GM12878 (cell line): Measurements from ENCODE around the gene BDKRB2. TPM values are rescaled to one million over a fixed set of nuclear protein-coding genes. Genes with fewer than 3 reads are reported as not detected.

Source experiments
- ATAC-seq: fragments of 200-7000 bp; cut with Tn5 transposase; 3 replicates; pipeline ENCODE4 v1.9.1; 2020; ENCODE audit warnings: mild to moderate bottlenecking, moderate library complexity
- BruUV-seq: library from RNA; stranded (reverse); fragments of 400-500 nt; replicated peaks from 2 replicates; lab custom pipeline; 2021; lab: Mats Ljungman, UMichigan
- CTCF ChIA-PET: fragments of 300-600 bp; sonication (Branson Sonifier 250); formaldehyde crosslinking; extraction: SDS; loops from one replicate; lab custom pipeline; 2021; ENCODE audit warnings: inconsistent platforms; lab: Yijun Ruan, JAX
- POLR2A ChIA-PET: fragments of 350-600 bp; formaldehyde crosslinking; extraction: SDS; loops from one replicate; lab custom pipeline; 2021; ENCODE audit warnings: inconsistent platforms; lab: Charles Lee
- RAD21 ChIA-PET: fragments of 300-600 bp; sonication (Branson Sonifier 250); formaldehyde crosslinking; loops from one replicate; lab custom pipeline; 2023; ENCODE audit warnings: antibody characterized with exemption; ENCODE audit not compliant: unreplicated experiment; lab: Charles Lee
- SMC1A ChIA-PET: fragments of 300-600 bp; sonication (Branson Sonifier 250); formaldehyde crosslinking; loops from one replicate; lab custom pipeline; 2023; ENCODE audit not compliant: unreplicated experiment, uncharacterized antibody; lab: Charles Lee
- DNase-seq: peaks from one replicate; pipeline ENCODE4 v3.0.0-alpha.2; 2011; ENCODE audit warnings: low read depth, low spot score
- FAIRE-seq: peaks from 3 replicates; lab custom pipeline; 2011; peaks lifted over from hg19 to GRCh38; lab: Jason Lieb, UNC
- H2AFZ ChIP-seq: 2 replicates; pipeline ENCODE4 v1.6.0; 2011; ENCODE audit warnings: low read depth, low read length, control low read depth; ENCODE audit not compliant: control insufficient read depth
- H3K27ac ChIP-seq: 2 replicates; pipeline ENCODE4 v1.5.1; 2011; ENCODE audit warnings: control low read depth; ENCODE audit not compliant: control insufficient read depth, insufficient read depth
- H3K27me3 ChIP-seq, 2 experiments: replicated peaks in 1 of 2; 2 replicates each; pipeline versions ENCODE4 v1.6.0 to v1.6.1; 2011; ENCODE audit warnings: low read length in 1 of 2; ENCODE audit not compliant: control insufficient read depth in 2 of 2, insufficient read depth in 2 of 2
- H3K36me3 ChIP-seq, 2 experiments: 2 replicates each; pipeline ENCODE4 v1.5.1; 2011; ENCODE audit warnings: low read length in 1 of 2; ENCODE audit not compliant: control insufficient read depth in 2 of 2, insufficient read depth in 2 of 2
- H3K4me1 ChIP-seq: 2 replicates; pipeline ENCODE4 v1.6.1; 2011; ENCODE audit warnings: mild to moderate bottlenecking, low read length, moderate library complexity, mixed read lengths; ENCODE audit not compliant: control insufficient read depth, insufficient read depth
- H3K4me2 ChIP-seq: 2 replicates; pipeline ENCODE4 v1.6.0; 2011; ENCODE audit warnings: control low read depth; ENCODE audit not compliant: control insufficient read depth, insufficient read depth
- H3K4me3 ChIP-seq: fragments of 200-600 bp; sonication (generic); 2 replicates; pipeline ENCODE4 v1.5.1; 2016
- H3K79me2 ChIP-seq: 2 replicates; pipeline ENCODE4 v1.6.0; 2011; ENCODE audit warnings: low read length; ENCODE audit not compliant: control insufficient read depth, insufficient read depth
- H3K9ac ChIP-seq: 2 replicates; pipeline ENCODE4 v1.8.0; 2011; ENCODE audit warnings: low read length, control low read depth, mixed read lengths; ENCODE audit not compliant: control insufficient read depth, insufficient read depth
- H3K9me3 ChIP-seq: replicated peaks from 3 replicates; pipeline ENCODE4 v1.5.1; 2011; ENCODE audit warnings: mild to moderate bottlenecking, low read length; ENCODE audit not compliant: control insufficient read depth, insufficient read depth
- H4K20me1 ChIP-seq: 2 replicates; pipeline ENCODE4 v1.6.0; 2011; ENCODE audit not compliant: control insufficient read depth, insufficient read depth
- BACH1 ChIP-seq: fragments of 450-650 bp; IDR thresholded peaks from 2 replicates; pipeline ENCODE4 v1.6.1; 2017; ENCODE audit warnings: mild to moderate bottlenecking, borderline replicate concordance
- CREB1 ChIP-seq: IDR thresholded peaks from 2 replicates; pipeline ENCODE4 v1.6.1; 2012; ENCODE audit warnings: low read depth, mild to moderate bottlenecking, inconsistent platforms
- EGR1 ChIP-seq, 2 experiments: IDR thresholded peaks; 1 replicate in 1 of 2; 2 replicates in 1 of 2; pipeline ENCODE4 v1.6.1; 2011 to 2012; ENCODE audit warnings: low read depth in 2 of 2, low read length in 2 of 2, borderline replicate concordance in 1 of 2, mild to moderate bottlenecking in 1 of 2, moderate library complexity in 1 of 2
- KLF5 ChIP-seq: fragments of 450-650 bp; IDR thresholded peaks from 2 replicates; pipeline ENCODE4 v1.6.1; 2014; ENCODE audit warnings: mild to moderate bottlenecking; ENCODE audit not compliant: partially characterized antibody
- MEF2A ChIP-seq: IDR thresholded peaks from 2 replicates; pipeline ENCODE4 v1.6.1; 2011; ENCODE audit warnings: low read depth, mild to moderate bottlenecking, low read length, moderate library complexity; ENCODE audit not compliant: insufficient read depth
- RB1 ChIP-seq: fragments of 450-650 bp; formaldehyde crosslinking; IDR thresholded peaks from 2 replicates; pipeline ENCODE4 v1.6.1; 2017; ENCODE audit warnings: mild to moderate bottlenecking, borderline replicate concordance
- SUZ12 ChIP-seq: fragments of 200-600 bp; sonication (generic); IDR thresholded peaks from one replicate; pipeline ENCODE4 v1.6.1; 2018; ENCODE audit warnings: antibody characterized with exemption, mild to moderate bottlenecking; ENCODE audit not compliant: unreplicated experiment
- TCF3 ChIP-seq: IDR thresholded peaks from 2 replicates; pipeline ENCODE4 v1.6.1; 2012; ENCODE audit warnings: low read depth, mild to moderate bottlenecking, low read length, borderline replicate concordance; ENCODE audit not compliant: insufficient read depth
- YY1 ChIP-seq: IDR thresholded peaks from 2 replicates; pipeline ENCODE4 v1.6.1; 2011; ENCODE audit warnings: low read depth, mild to moderate bottlenecking, low read length
- WGBS: methylation state at CpG from one replicate; pipeline ENCODE4 v1.1.6; 2016; ENCODE audit warnings: low lambda C conversion rate; ENCODE audit not compliant: insufficient replicate concordance, insufficient coverage; ENCODE audit errors: missing lambda C conversion rate; 5-methylcytosine and 5-hydroxymethylcytosine counted together
- in situ Hi-C: fragments of 300-500 bp; cut with MboI; formaldehyde crosslinking; loops from 9 replicates; pipeline ENCODE4 v1.14.3; 2018; ENCODE audit warnings: mixed read lengths
- intact Hi-C: fragments of 100-400 bp; cut with micrococcal nuclease; formaldehyde crosslinking; loops from one replicate; pipeline ENCODE4 v1.14.2; 2022; ENCODE audit not compliant: unreplicated experiment
- polyA plus RNA-seq, 11 experiments: library from polyadenylated mRNA; depleted of rRNA in 4 of 11; unstranded in 6 of 11; stranded (reverse) in 5 of 11; fragments of >200 nt; fragmentation: Nextera tagmentation in 4 of 11; fragmentation: Illumina TruSeq in 1 of 11; extraction: Ambion mirVana in 4 of 11; extraction: Trizol in 1 of 11; gene quantifications; 1 replicate in 1 of 11; 2 replicates in 10 of 11; pipeline versions ENCODE4 v1.2.1 to v1.2.3, GENCODE V29; 2011 to 2016; ENCODE audit warnings: inconsistent platforms in 2 of 11, missing spikeins in 2 of 11, low read depth in 1 of 11
- total RNA-seq, 4 experiments: library from RNA; depleted of rRNA in 3 of 4; stranded (reverse); fragments of >200 nt in 3 of 4; fragmentation: Illumina TruSeq in 1 of 4; extraction: Trizol in 1 of 4; gene quantifications; 2 replicates each; pipeline versions ENCODE4 v1.2.1 to v1.2.3, GENCODE V29; 2013 to 2021
- TF ChIP-seq, protein P1 (sequence below): fragments of 450-650 bp; IDR thresholded peaks from 2 replicates; pipeline ENCODE4 v1.6.1; 2017; ENCODE audit warnings: antibody characterized with exemption, mild to moderate bottlenecking, moderate library complexity
- TF ChIP-seq, protein P2 (sequence below): fragments of 150-350 bp; IDR thresholded peaks from 2 replicates; pipeline ENCODE4 v1.6.1; 2014; ENCODE audit warnings: mild to moderate bottlenecking, low read depth, low read length
- TF ChIP-seq, protein P3 (sequence below): IDR thresholded peaks from 2 replicates; pipeline ENCODE4 v1.6.1; 2011; ENCODE audit warnings: low read depth, low read length, improper control_type of control experiment, borderline replicate concordance

Gene BDKRB2
- total and polyA plus RNA-seq, 10 of the 15 experiments (the other 5 are each of a cell fraction or from before 2014, with no cell fraction given) = 0.08 TPM; not detected in 9

DNA sequence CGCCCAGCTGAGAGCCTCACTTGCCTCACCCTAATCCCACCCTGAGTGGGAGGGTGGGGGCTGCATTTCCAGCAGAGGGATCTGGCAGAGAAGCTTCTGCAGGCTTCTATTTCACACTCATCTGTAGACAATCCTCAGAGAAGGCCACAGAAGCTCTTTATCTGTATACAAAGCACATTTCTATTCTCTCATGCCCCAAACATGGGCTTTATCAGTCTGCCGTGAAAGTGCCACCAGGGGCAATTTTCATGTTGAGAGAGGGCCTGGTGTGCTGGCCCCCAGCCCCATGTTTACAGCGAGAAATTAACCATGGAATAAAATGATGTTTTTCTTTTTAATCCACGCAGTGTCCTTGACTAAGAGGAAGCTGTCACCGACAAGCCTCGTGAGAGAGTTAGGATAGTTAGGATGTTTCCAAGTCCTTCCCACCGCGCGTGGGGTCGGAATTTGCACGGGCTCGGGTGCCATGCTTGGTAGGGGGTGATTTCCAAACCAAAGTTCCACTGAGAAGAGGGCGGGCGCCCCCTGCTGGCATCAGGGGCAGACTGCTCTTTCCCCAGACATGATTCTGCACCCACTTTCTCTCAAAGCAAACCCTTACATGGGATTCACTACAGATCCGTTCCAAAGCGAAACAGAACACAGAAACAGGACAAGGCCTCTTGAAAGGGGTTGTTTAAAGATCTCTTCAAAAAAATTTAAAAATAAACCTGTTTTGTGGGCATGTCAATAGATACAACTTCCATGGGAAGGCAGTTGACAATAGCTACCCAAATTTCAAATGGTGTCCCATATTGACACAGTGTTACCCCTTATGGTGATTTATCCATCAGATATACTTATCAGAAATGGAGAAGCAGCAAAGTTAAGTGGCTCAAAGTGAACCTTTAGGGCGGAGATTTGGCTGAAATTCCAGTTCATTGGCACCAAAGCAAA lies 70.8 kb downstream of the BDKRB2 start (continued):
- TF ChIP-seq EGR1 (IDR thresholded peaks at IDR 0.05; ENCODE audit: borderline replicate concordance in 1 of 2, low read depth in 2 of 2, low read length in 2 of 2) = no peak
- TF ChIP-seq RB1 = no peak
- no peak for TF ChIP-seq TCF3

DNA sequence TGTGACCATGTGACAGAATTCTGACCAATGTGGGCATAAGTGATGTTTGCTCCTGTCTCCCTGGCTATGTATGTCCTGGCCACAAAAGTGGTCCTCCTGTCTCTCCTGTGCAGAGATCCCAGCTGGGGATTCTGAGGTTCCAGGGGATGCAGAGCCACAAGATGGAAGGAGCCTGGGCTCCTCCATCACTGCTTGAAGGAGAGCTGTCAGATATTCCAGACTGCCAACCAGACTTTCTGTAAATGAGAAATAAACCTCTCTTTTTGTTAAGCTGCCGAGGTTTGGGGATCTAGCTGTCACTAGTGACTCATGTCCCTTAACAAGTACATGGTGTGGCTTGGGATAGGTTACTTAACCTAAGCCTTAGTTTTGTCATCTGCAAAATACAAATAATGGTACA lies 73.3 kb downstream of the BDKRB2 start:
- Histone ChIP-seq H3K9ac (no peak overlapping the region), H3K4me2 (no peak overlapping the region), H2AFZ (no peak overlapping the region), H3K4me3 (no peak overlapping the region), H3K79me2 (no peaks in the 10 kb centered on the region), H3K27ac (no peak overlapping the region), H4K20me1 (no peaks in the 10 kb centered on the region), H3K27me3 (no peaks in the 10 kb centered on the region)
- CTCF ChIA-PET = interaction anchor here (0.7 to 0.9 kb wide), 2 partner anchors 14 to 179 kb away, joined by 3 read pairs; no protein-coding TSS in a partner anchor
- POLR2A ChIA-PET = no interaction called here
- in situ Hi-C loops = loop anchor here (5.0 kb wide), 1 partner anchor 181 kb away; no protein-coding TSS in a partner anchor
- SMC1A ChIA-PET = interaction anchor here (1.3 to 4.3 kb wide), 2 partner anchors 176 to 199 kb away, joined by 3 to 29 read pairs; no protein-coding TSS in a partner anchor
- ATAC-seq (no peak), FAIRE-seq (no peak), DNase-seq (no peak)
- no TSS peak for BruUV-seq
- RAD21 ChIA-PET = interaction anchor here (1.3 kb wide), 1 partner anchor 177 kb away, joined by 3 read pairs; no protein-coding TSS in a partner anchor
- 94% methylated on average over 1 of the region's 1 CpG for WGBS
- TF ChIP-seq BACH1 (no peak), CREB1 (no peak), KLF5 (no peak), MEF2A (no peak), SUZ12 (no peak), YY1 (no peak)
- TF ChIP-seq, protein P1, sequence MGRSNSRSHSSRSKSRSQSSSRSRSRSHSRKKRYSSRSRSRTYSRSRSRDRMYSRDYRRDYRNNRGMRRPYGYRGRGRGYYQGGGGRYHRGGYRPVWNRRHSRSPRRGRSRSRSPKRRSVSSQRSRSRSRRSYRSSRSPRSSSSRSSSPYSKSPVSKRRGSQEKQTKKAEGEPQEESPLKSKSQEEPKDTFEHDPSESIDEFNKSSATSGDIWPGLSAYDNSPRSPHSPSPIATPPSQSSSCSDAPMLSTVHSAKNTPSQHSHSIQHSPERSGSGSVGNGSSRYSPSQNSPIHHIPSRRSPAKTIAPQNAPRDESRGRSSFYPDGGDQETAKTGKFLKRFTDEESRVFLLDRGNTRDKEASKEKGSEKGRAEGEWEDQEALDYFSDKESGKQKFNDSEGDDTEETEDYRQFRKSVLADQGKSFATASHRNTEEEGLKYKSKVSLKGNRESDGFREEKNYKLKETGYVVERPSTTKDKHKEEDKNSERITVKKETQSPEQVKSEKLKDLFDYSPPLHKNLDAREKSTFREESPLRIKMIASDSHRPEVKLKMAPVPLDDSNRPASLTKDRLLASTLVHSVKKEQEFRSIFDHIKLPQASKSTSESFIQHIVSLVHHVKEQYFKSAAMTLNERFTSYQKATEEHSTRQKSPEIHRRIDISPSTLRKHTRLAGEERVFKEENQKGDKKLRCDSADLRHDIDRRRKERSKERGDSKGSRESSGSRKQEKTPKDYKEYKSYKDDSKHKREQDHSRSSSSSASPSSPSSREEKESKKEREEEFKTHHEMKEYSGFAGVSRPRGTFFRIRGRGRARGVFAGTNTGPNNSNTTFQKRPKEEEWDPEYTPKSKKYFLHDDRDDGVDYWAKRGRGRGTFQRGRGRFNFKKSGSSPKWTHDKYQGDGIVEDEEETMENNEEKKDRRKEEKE = no peak
- TF ChIP-seq, protein P2, sequence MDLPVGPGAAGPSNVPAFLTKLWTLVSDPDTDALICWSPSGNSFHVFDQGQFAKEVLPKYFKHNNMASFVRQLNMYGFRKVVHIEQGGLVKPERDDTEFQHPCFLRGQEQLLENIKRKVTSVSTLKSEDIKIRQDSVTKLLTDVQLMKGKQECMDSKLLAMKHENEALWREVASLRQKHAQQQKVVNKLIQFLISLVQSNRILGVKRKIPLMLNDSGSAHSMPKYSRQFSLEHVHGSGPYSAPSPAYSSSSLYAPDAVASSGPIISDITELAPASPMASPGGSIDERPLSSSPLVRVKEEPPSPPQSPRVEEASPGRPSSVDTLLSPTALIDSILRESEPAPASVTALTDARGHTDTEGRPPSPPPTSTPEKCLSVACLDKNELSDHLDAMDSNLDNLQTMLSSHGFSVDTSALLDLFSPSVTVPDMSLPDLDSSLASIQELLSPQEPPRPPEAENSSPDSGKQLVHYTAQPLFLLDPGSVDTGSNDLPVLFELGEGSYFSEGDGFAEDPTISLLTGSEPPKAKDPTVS = no peak
- TF ChIP-seq, protein P3, sequence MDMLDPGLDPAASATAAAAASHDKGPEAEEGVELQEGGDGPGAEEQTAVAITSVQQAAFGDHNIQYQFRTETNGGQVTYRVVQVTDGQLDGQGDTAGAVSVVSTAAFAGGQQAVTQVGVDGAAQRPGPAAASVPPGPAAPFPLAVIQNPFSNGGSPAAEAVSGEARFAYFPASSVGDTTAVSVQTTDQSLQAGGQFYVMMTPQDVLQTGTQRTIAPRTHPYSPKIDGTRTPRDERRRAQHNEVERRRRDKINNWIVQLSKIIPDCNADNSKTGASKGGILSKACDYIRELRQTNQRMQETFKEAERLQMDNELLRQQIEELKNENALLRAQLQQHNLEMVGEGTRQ = no peak
- TF ChIP-seq, all 136 proteins: peak for 0
- no peaks in the 10 kb centered on the region; the same call in 2 of the 3 replicates for H3K9me3 ChIP-seq
- H3K36me3 ChIP-seq = no peaks in the 10 kb centered on the region
- intact Hi-C loops = loop anchor here (5.0 kb wide), 2 partner anchors 221 to 716 kb away; no protein-coding TSS in a partner anchor
- no peaks in the 10 kb centered on the region for H3K4me1 ChIP-seq
